ENCODE data around the gene IGF2BP3. TPM values are rescaled to one million over a fixed set of nuclear protein-coding genes. Genes with fewer than 3 reads are reported as not detected.
A peak's percentile ranks its signal among the peaks of the same experiment; 100 is the strongest.
"Not testable (repeated sequence)": the region's sequence is repeated elsewhere in the genome, so short reads cannot be mapped to it uniquely, and the experiment has no call there.

Gene IGF2BP3
- total RNA-seq: 1 to 10 TPM in 1 of 2 donors, under 1 TPM in 1; 0.24 to 1.2 TPM

GRCh38 chr7:23470330-23471105 lies at the start of gene IGF2BP3:
Gene IGF2BP3, minus strand, starts transcription at chr7:23470491. Its CDS starts 381 bp downstream, at chr7:23470110.
- H3K9me3 ChIP-seq: no peaks in the 10 kb centered on the region
- H3K27me3 ChIP-seq: peaks cover 93% of the 10 kb centered on the region
- H3K4me1 ChIP-seq: peaks cover 22% of the 10 kb centered on the region
- peak within 1 kb of the TSS; percentile 36 for H3K4me3 ChIP-seq
- peak within 1 kb of the TSS in 1 of 2 donors; percentile 40 for H3K9ac ChIP-seq (ENCODE audit: low read depth in 2 of 2, low read length in 2 of 2)
- no peak within 1 kb of the TSS for H3K27ac ChIP-seq
- peak; percentile 89 for DNase-seq
- H3K36me3 ChIP-seq: no peaks in the 10 kb centered on the region
- intact Hi-C loops (cut with DNase I): no loop called here
- no peak for TF ChIP-seq CTCF (IDR thresholded peaks at IDR 0.05)

- Histone ChIP-seq H3K4me3 (no peak overlapping the region), H3K9ac (ENCODE audit: low read depth in 2 of 2, low read length in 2 of 2) (no peak overlapping the region), H3K36me3 (peaks cover 17% of the 10 kb centered on the region), H3K9me3 (no peaks in the 10 kb centered on the region), H3K4me1 (no peaks in the 10 kb centered on the region), H3K27ac (no peak overlapping the region), H3K27me3 (no peaks in the 10 kb centered on the region)
- no peak for TF ChIP-seq CTCF (IDR thresholded peaks at IDR 0.05)
- intact Hi-C loops (cut with DNase I): no loop called here
- no peak for DNase-seq
Measured at GRCh38 chr7:23514755-23515154, 44.5 kb upstream of the IGF2BP3 start.

GRCh38 chr7:23513746-23514145 lies 43.5 kb upstream of the IGF2BP3 start:
- H3K36me3 ChIP-seq; H3K27ac ChIP-seq; H3K4me3 ChIP-seq; H3K4me1 ChIP-seq; H3K9ac ChIP-seq (ENCODE audit: low read depth in 2 of 2, low read length in 2 of 2); H3K27me3 ChIP-seq; DNase-seq; H3K9me3 ChIP-seq; intact Hi-C loops (cut with DNase I): not testable (repeated sequence)

GRCh38 chr7:23494009-23494408 lies 23.7 kb upstream of the IGF2BP3 start:
- no peak for DNase-seq
- Histone ChIP-seq H3K4me1 (no peaks in the 10 kb centered on the region), H3K27me3 (no peaks in the 10 kb centered on the region), H3K27ac (no peak overlapping the region), H3K36me3 (no peaks in the 10 kb centered on the region), H3K9ac (ENCODE audit: low read depth in 2 of 2, low read length in 2 of 2) (no peak overlapping the region), H3K4me3 (no peak overlapping the region), H3K9me3 (no peaks in the 10 kb centered on the region)
- TF ChIP-seq CTCF (IDR thresholded peaks at IDR 0.05): no peak
- intact Hi-C loops (cut with DNase I): no loop called here

GRCh38 chr7:23491502-23491901 lies 21.2 kb upstream of the IGF2BP3 start:
- H3K4me1 ChIP-seq: no peaks in the 10 kb centered on the region
- H3K4me3 ChIP-seq: no peak overlapping the region
- no peak for DNase-seq
- no peak overlapping the region for H3K9ac ChIP-seq (ENCODE audit: low read depth in 2 of 2, low read length in 2 of 2)
- intact Hi-C loops (cut with DNase I): no loop called here
- H3K36me3 ChIP-seq: no peaks in the 10 kb centered on the region
- H3K9me3 ChIP-seq: no peaks in the 10 kb centered on the region
- H3K27ac ChIP-seq: no peak overlapping the region
- TF ChIP-seq CTCF (IDR thresholded peaks at IDR 0.05): no peak
- no peaks in the 10 kb centered on the region for H3K27me3 ChIP-seq
